Measurements from ENCODE around the gene NINL. TPM values are rescaled to one million over a fixed set of nuclear protein-coding genes. Genes with fewer than 3 reads are reported as not detected.

NINL gene
- total and polyA plus RNA-seq, 10 donors = 3.1 to 16.1 (median 8.1) TPM

DNA sequence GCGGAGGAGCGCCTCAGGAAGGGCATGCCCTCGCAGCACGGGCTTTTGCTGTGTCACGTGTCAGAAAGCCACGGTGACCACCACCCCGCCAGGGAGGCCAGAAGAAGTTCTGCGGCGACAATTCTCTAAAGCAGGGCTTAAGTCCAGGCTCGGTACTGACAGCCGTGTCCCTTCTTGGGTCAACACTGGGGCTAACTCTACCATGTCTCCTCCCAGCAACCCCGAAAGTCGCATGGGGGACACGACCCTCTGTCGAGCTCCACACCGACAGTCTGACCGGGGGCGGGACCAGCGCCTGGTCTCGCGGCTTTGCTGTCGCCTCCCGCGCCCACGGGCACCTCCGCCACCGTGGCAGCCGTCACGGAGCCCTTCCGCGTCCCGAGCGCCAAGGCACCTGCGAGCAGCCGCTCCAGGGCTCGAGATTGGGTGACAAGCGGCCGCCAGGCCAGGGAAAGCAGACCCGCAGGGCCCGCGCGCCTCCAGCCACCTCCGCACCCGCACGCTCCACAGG lies 37.9 kb upstream of the NINL start:
- DNase-seq = peak; percentile 87
- Histone ChIP-seq H3K4me3 (peak overlapping the region; percentile 83 to 99 (median 93)), H3K4me1 (peaks cover 9 to 38% (median 21%) of the 10 kb centered on the region in 6 donors), H3K36me3 (no peaks in the 10 kb centered on the region), H3K27me3 (replicated peaks in 1 of 7) (no peaks in the 10 kb centered on the region), H3K27ac (peak overlapping the region; percentile 71 to 93 (median 90)), H3K9me3 (peaks cover 0 to 11% (median 3%) of the 10 kb centered on the region in 8 donors)
- TF ChIP-seq POLR2A (IDR thresholded peaks at IDR 0.05) = no peak
- TF ChIP-seq POLR2AphosphoS5 (IDR thresholded peaks at IDR 0.05) = no peak
- TF ChIP-seq CTCF (IDR thresholded peaks at IDR 0.05 in 8 of 11, conservative IDR thresholded peaks at IDR 0.05 in 3 of 11) = no peak
- intact Hi-C loops (cut with DNase I; ENCODE audit: low total_unique reads) = loop anchor here (5.0 kb wide), 1 partner anchor 74 kb away; the partner anchor contains the start of gene ZNF337
- 0% methylated on average over 9 to 45 of the region's 45 CpGs for WGBS, 5 donors

GRCh38 chr20:25622450-25623224 lies 37.3 kb upstream of the NINL start:
- intact Hi-C loops (cut with DNase I; ENCODE audit: low total_unique reads) = loop anchor here (5.0 kb wide), 1 partner anchor 75 kb away; the partner anchor contains the start of gene ZNF337
- WGBS, 5 donors = 43 to 50% (median 45%) methylated on average over 17 of the region's 17 CpGs
- TF ChIP-seq CTCF (IDR thresholded peaks at IDR 0.05 in 8 of 11, conservative IDR thresholded peaks at IDR 0.05 in 3 of 11) (no peak), POLR2A (IDR thresholded peaks at IDR 0.05) (no peak), POLR2AphosphoS5 (IDR thresholded peaks at IDR 0.05) (no peak)
- Histone ChIP-seq H3K4me1 (peaks cover 9 to 38% (median 21%) of the 10 kb centered on the region in 6 donors), H3K36me3 (no peaks in the 10 kb centered on the region), H3K27ac (peak overlapping the region in 7 of 8 donors; percentile 78 to 93 (median 90)), H3K4me3 (peak overlapping the region; percentile 83 to 99 (median 93)), H3K9me3 (peaks cover 0 to 5% (median 0%) of the 10 kb centered on the region in 8 donors), H3K27me3 (replicated peaks in 1 of 7) (no peaks in the 10 kb centered on the region)
- DNase-seq = no peak

GRCh38 chr20:25622049-25622448 lies 36.7 kb upstream of the NINL start:
- Histone ChIP-seq H3K4me1 (peaks cover 9 to 38% (median 21%) of the 10 kb centered on the region in 6 donors), H3K36me3 (no peaks in the 10 kb centered on the region), H3K27ac (no peak overlapping the region), H3K4me3 (no peak overlapping the region), H3K27me3 (replicated peaks in 1 of 7) (no peaks in the 10 kb centered on the region), H3K9me3 (no peaks in the 10 kb centered on the region)
- intact Hi-C loops (cut with DNase I; ENCODE audit: low total_unique reads) = loop anchor here (5.0 kb wide), 1 partner anchor 75 kb away; the partner anchor contains the start of gene ZNF337
- 90 to 98% (median 96%) methylated on average over 6 of the region's 6 CpGs for WGBS, 5 donors
- DNase-seq = no peak
- TF ChIP-seq POLR2AphosphoS5 (IDR thresholded peaks at IDR 0.05) (no peak), POLR2A (IDR thresholded peaks at IDR 0.05) (no peak), CTCF (IDR thresholded peaks at IDR 0.05 in 8 of 11, conservative IDR thresholded peaks at IDR 0.05 in 3 of 11) (no peak)

DNA sequence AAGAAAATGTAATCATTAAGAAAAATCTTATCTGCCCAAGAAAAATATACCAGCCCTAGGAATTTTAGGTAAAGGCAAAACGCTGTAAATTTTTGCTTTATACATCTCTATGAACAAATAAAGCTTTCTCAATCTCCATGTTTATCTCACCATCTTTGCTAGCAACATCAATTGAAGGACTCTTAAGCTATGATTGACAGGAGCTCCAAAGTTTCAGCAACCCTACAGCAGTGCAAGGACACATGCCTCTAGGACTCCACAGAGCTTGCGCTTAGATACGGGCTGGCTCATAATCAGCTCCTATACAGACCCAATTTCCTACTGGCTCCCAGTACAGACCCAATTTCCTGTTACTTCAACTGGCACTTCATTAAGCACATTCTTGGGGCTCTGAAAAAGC lies 34.2 kb upstream of the NINL start:
- Histone ChIP-seq H3K9me3 (no peaks in the 10 kb centered on the region), H3K27me3 (replicated peaks in 1 of 7) (no peaks in the 10 kb centered on the region), H3K4me3 (no peak overlapping the region), H3K27ac (no peak overlapping the region), H3K36me3 (peaks cover 0 to 18% (median 0%) of the 10 kb centered on the region in 6 donors), H3K4me1 (peaks cover 9 to 33% (median 16%) of the 10 kb centered on the region in 6 donors)
- intact Hi-C loops (cut with DNase I; ENCODE audit: low total_unique reads) = no loop called here
- TF ChIP-seq POLR2AphosphoS5 (IDR thresholded peaks at IDR 0.05) = no peak
- TF ChIP-seq CTCF (IDR thresholded peaks at IDR 0.05 in 8 of 11, conservative IDR thresholded peaks at IDR 0.05 in 3 of 11) = no peak
- no peak for TF ChIP-seq POLR2A (IDR thresholded peaks at IDR 0.05)
- DNase-seq = no peak
- 87 to 97% (median 94%) methylated on average over 3 of the region's 3 CpGs for WGBS, 5 donors

Measured in spleen (tissue), 11 donors.